DND-41 (cell line): ENCODE data around the gene FAM200C.

ENCODE experiments used
- ATAC-seq: fragments of 200-7000 bp; cut with Tn5 transposase; 3 replicates; pipeline ENCODE4 v1.9.1; 2021; ENCODE audit warnings: low read depth; ENCODE audit not compliant: insufficient read depth
- DNase-seq: peaks from one replicate; pipeline ENCODE4 v3.0.0-alpha.2; 2020
- H2AFZ ChIP-seq: 2 replicates; pipeline ENCODE4 v1.6.0; 2012; ENCODE audit warnings: low read depth, low read length
- H3K27ac ChIP-seq: 2 replicates; pipeline ENCODE4 v1.5.1; 2012; ENCODE audit warnings: low read length, inconsistent platforms
- H3K27me3 ChIP-seq: fragments of 200-600 bp; sonication (generic); 2 replicates; pipeline ENCODE4 v1.6.0; 2012; ENCODE audit warnings: low read length, mild to moderate bottlenecking, inconsistent platforms; ENCODE audit not compliant: insufficient read depth, poor library complexity
- H3K36me3 ChIP-seq: 2 replicates; pipeline ENCODE4 v1.5.1; 2012; ENCODE audit warnings: low read length, inconsistent platforms; ENCODE audit not compliant: insufficient read depth
- H3K4me1 ChIP-seq: 2 replicates; pipeline ENCODE4 v1.5.1; 2012; ENCODE audit warnings: mild to moderate bottlenecking, low read length; ENCODE audit not compliant: insufficient read depth
- H3K4me2 ChIP-seq: 2 replicates; pipeline ENCODE4 v1.6.0; 2012; ENCODE audit warnings: mild to moderate bottlenecking, moderate library complexity, low read length, inconsistent platforms; ENCODE audit not compliant: insufficient read depth
- H3K4me3 ChIP-seq, 2 experiments: fragments of 200-600 bp in 1 of 2; shearing (Covaris generic) in 1 of 2; 2 replicates each; pipeline ENCODE4 v1.5.1; 2012 to 2016; ENCODE audit warnings: inconsistent platforms in 2 of 2, low read length in 2 of 2, mild to moderate bottlenecking in 2 of 2, low read depth in 1 of 2, moderate library complexity in 1 of 2
- H3K79me2 ChIP-seq: 2 replicates; pipeline ENCODE4 v1.6.0; 2012; ENCODE audit warnings: low read length, inconsistent platforms; ENCODE audit not compliant: insufficient read depth
- H3K9ac ChIP-seq: 2 replicates; pipeline ENCODE4 v1.6.0; 2012; ENCODE audit warnings: low read depth, mild to moderate bottlenecking, inconsistent platforms, low read length, moderate library complexity
- H3K9me3 ChIP-seq: 2 replicates; pipeline ENCODE4 v1.5.1; 2012; ENCODE audit warnings: low read length, moderate library complexity, mild to moderate bottlenecking, inconsistent platforms; ENCODE audit not compliant: insufficient read depth, severe bottlenecking
- H4K20me1 ChIP-seq: 2 replicates; pipeline ENCODE4 v1.6.0; 2012; ENCODE audit warnings: low read length; ENCODE audit not compliant: insufficient read depth
- CTCF ChIP-seq: IDR thresholded peaks from 2 replicates; pipeline ENCODE4 v1.5.1; 2012; ENCODE audit warnings: borderline replicate concordance, low read length, moderate library complexity, mild to moderate bottlenecking; ENCODE audit not compliant: poor library complexity, severe bottlenecking; ENCODE audit errors: extremely low read depth
- EZH2 ChIP-seq: IDR thresholded peaks from 3 replicates; pipeline ENCODE4 v1.6.1; 2012; ENCODE audit warnings: borderline replicate concordance, low read depth, mild to moderate bottlenecking, moderate library complexity, low read length, inconsistent platforms; ENCODE audit not compliant: severe bottlenecking

The FAM200C gene

GRCh38 chr5:160445751-160446150, 45.9 kb upstream of the FAM200C start:
- H4K20me1 ChIP-seq, result no peaks in the 10 kb centered on the region
- no peaks in the 10 kb centered on the region for H3K79me2 ChIP-seq
- no peaks in the 10 kb centered on the region for H3K9me3 ChIP-seq
- H3K27me3 ChIP-seq, result no peaks in the 10 kb centered on the region
- ATAC-seq, result no peak
- no peaks in the 10 kb centered on the region for H3K36me3 ChIP-seq
- DNase-seq, result no peak
- H3K9ac ChIP-seq, result no peak overlapping the region
- H3K4me2 ChIP-seq, result no peak overlapping the region
- no peak overlapping the region for H3K27ac ChIP-seq
- no peak overlapping the region for H3K4me3 ChIP-seq
- TF ChIP-seq CTCF, result no peak
- TF ChIP-seq EZH2, result no peak
- no peak overlapping the region for H2AFZ ChIP-seq
- H3K4me1 ChIP-seq, result peaks cover 20% of the 10 kb centered on the region

GRCh38 chr5:160445132-160445531, 45.3 kb upstream of the FAM200C start:
- no peaks in the 10 kb centered on the region for H3K36me3 ChIP-seq
- no peak overlapping the region for H3K4me3 ChIP-seq
- no peak overlapping the region for H3K4me2 ChIP-seq
- H2AFZ ChIP-seq, result no peak overlapping the region
- H3K9me3 ChIP-seq, result no peaks in the 10 kb centered on the region
- no peaks in the 10 kb centered on the region for H3K27me3 ChIP-seq
- no peak overlapping the region for H3K9ac ChIP-seq
- DNase-seq (no peak), ATAC-seq (no peak)
- TF ChIP-seq EZH2 (no peak), CTCF (no peak)
- no peak overlapping the region for H3K27ac ChIP-seq
- no peaks in the 10 kb centered on the region for H4K20me1 ChIP-seq
- no peaks in the 10 kb centered on the region for H3K79me2 ChIP-seq
- H3K4me1 ChIP-seq, result peaks cover 26% of the 10 kb centered on the region

- Histone ChIP-seq H3K4me3 (no peak overlapping the region), H4K20me1 (no peaks in the 10 kb centered on the region), H2AFZ (no peak overlapping the region), H3K4me1 (peaks cover 33% of the 10 kb centered on the region), H3K79me2 (no peaks in the 10 kb centered on the region), H3K4me2 (no peak overlapping the region), H3K9me3 (no peaks in the 10 kb centered on the region), H3K9ac (no peak overlapping the region), H3K27me3 (no peaks in the 10 kb centered on the region), H3K27ac (no peak overlapping the region), H3K36me3 (no peaks in the 10 kb centered on the region)
- TF ChIP-seq EZH2 (no peak), CTCF (no peak)
- no peak for DNase-seq
- no peak for ATAC-seq
Measured at GRCh38 chr5:160444407-160444806, 44.6 kb upstream of the FAM200C start.

- Histone ChIP-seq H3K27me3 (no peaks in the 10 kb centered on the region), H3K4me3 (no peak overlapping the region), H3K9me3 (no peaks in the 10 kb centered on the region), H2AFZ (no peak overlapping the region), H3K27ac (no peak overlapping the region; the same call in 1 of the 2 replicates), H3K4me1 (peaks cover 47% of the 10 kb centered on the region), H4K20me1 (no peaks in the 10 kb centered on the region), H3K36me3 (no peaks in the 10 kb centered on the region), H3K4me2 (no peak overlapping the region), H3K79me2 (no peaks in the 10 kb centered on the region), H3K9ac (no peak overlapping the region)
- ATAC-seq, result no peak
- DNase-seq, result no peak
- TF ChIP-seq CTCF (no peak), EZH2 (no peak)
Measured at GRCh38 chr5:160442824-160443431, 43.1 kb upstream of the FAM200C start.
